GM19035 (cell line): ENCODE results near the gene CCHCR1.

Experiments used
- ATAC-seq: cut with Tn5 transposase; IDR thresholded peaks from one replicate; pipeline ENCODE4 v1.9.1; 2021; ENCODE audit not compliant: unreplicated experiment

The CCHCR1 gene

DNA sequence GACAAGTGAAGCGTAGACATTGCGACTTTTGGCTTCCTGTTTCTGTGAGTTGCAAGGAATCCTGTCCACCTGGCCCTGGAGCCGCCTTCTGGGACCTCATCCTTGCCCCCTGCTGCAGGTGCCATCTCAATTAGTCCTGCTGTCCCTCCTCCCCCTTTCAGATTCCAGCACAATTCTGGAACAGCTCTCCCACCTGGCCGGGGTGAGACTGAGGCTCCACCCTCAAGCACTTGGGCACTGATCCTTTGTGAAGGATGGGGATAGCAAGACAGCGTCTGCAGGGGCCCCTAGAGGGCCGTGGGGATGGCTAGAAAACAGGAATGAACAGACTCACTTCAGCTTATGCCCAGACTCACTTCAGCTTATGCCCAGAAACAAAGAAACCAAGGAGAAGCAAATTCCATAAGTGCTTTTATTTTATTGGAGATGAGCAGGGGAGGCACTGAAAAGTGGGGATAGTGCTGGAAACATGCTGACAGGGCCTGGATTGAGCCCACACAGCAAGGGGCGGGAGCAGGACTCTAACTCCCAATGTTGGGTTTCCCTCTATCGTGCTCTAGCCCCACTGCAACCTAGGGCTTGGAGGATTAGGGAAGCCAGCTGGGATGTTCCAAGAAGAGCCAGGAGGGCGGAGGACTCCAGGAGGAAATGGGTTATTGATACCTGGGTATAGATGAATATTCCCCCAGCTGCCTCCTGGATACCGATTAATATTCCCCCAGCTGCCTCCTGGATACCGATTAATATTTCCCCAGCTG lies 46.6 kb downstream of the CCHCR1 start:
- ATAC-seq: no peak

DNA sequence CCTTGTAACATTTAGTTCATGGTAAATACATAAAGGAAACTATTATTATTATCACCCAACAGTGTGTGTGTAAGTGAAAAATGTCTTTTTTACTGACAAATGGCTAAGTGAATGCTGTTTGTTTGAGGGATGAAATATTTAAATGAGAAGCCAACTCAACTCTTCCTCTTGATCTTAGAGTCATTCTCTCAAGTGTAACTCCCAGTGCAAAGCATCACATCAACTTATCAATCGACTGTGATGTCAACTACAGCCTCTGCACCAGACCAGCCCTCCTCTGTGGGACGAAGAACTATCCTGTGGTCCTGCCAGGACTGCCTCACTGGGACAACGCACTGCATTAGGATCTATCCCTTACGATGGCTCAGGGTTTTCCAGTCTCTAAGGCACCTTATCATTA lies 50.5 kb downstream of the CCHCR1 start:
- ATAC-seq: no peak

DNA sequence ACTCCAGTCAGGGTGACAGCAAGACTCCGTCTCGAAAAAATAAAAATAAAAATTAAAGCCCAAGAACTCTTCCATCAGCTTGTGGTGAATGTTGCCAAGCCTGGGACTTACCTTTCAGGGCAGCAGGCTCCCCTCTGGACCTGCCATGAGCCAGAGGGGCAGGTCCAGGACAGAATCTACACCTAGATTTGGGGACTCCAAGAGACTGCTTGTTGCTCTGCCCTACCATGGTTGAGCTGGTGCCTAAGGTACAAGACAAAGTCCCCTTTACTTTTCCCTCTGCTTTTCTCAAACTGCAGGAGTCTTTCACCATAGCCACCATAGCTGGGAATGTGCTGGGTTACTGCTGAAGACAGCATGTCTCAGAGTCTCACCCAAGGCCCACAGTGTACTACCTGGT lies 54.5 kb downstream of the CCHCR1 start:
- ATAC-seq: no peak

DNA sequence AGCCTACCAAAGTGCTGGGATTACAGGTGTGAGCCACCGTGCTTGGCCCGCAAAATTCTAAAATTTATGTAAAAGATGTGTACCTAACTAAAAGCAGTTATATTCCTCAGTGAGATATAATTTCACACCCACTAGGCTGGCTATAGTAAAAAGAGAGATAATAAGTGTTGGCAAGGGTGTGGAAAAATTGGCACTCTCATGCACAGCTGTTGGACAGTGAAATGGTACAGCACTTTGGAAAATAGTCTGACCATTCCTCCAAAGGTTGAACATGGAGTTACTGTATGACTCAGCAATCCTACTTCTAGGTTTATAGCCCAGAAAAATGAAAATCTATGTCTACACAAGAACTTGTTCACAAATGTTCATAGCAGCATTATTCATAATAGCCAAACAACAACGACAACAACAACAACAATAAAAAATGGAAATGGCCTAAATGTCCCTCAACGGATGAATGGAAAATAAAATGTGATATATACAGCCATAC lies 59.1 kb downstream of the CCHCR1 start:
- ATAC-seq: no peak

DNA sequence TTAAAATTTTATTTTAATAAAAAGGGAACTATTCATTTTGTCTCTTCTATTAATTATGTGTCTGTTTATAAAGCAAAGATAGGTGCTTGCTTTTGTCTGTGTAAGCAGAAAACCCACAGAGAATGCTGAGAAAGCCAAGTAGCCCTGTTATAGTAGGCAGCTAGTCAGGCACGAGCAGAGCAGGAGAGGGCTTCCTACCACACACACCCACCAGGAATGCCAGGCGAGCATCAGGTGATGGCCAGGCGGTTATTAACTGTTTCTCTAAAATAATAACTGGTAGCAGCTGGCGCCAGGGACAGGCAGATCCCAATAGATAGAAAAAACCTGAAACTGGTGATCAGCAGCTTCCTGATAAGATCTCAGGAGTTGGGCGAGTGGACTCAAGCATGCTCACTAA lies 60.9 kb downstream of the CCHCR1 start:
- ATAC-seq: no peak

DNA sequence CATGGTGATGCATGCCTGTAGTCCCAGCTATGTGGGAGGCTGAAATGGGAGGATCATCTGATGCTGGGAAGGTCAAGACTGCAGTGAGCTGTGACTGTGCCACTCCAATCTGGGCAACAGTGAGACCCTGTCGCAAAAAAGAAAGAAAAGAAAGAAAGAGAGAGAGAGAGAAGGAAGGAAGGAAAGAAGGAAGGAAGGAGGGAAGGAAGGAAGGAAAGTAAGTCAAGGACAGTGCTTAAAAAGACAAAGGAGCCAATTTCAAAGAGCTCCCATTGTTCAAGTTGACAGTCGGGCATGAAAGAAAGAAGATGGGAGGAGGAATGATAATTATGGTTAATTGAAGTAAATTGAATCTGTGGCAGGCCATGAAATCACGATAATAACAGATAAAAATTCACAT lies 61.4 kb downstream of the CCHCR1 start:
- ATAC-seq: no peak

DNA sequence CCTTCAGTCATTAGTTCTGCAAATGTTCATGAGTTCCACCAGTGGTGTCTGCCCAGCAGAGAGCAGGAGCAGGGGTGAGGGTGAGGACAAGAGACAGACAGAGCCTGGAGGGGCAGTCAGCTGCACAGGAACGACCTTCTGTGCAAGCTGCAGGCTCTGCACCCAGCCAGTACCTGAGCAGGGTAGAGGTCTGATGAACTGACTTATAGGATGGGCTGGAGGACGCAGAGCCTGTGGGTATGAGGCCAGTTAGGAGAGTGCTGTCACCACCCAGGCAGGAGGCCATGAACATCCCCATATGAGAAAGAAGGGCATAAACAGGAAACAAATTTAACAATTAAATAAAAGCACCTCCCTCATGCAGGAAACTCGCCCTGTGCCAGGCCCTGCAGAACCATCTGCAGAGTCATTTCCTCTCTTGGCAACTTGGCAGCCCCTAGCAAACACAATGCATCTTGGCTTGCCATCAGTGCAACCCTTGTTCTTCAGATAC lies 63.2 kb downstream of the CCHCR1 start:
- no peak for ATAC-seq

DNA sequence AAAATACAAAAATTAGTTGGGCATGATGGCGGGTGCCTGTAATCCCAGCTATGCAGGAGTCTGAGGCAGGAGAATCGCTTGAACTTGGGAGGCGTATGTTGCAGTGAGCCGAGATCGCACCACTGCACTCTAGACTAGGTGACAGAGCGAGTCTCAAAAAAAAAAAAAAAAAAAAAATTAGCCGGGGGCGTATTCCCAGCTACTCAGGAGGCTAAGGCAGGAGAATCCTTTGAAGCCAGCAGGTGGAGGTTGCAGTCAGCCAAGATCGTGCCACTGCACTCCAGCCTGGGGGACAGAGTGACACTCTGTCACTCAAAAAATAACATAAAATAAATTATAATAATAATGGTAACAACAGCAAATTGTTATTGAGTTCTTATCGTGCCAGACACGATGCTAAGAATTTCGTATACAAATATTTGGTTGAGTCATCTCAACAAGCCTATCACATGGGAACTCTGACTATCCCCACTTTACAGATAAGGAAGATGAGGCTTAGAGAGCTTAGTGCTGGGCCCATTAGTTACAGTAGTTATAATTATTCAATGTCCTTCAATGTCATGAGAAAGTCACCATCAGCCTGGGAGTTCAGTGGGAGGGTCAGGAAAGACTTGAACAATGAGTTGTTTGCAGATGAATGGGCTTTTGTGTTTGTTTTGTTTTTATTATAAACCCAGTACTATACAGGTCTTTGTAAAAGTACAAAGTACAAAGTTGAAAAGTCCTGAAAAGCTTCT lies 64.7 kb downstream of the CCHCR1 start:
- no peak for ATAC-seq
